HL-60/S4 (cell line): ENCODE results near the gene CD99L2.
"Not testable (repeated sequence)": the region's sequence is repeated elsewhere in the genome, so short reads cannot be mapped to it uniquely, and the experiment has no call there.

Experiments
- in situ Hi-C: fragments of 300-500 bp; cut with MboI; formaldehyde crosslinking; loops from 2 replicates; pipeline ENCODE4 v1.14.3; 2022; ENCODE audit warnings: low sequenced_read_pairs

CD99L2 gene

GRCh38 chrX:150897421-150898320, 797 bp downstream of the CD99L2 start:
- in situ Hi-C loops: no loop called here

GRCh38 chrX:150896632-150897031, 1.8 kb downstream of the CD99L2 start:
- in situ Hi-C loops: no loop called here

GRCh38 chrX:150893936-150894335, 4.5 kb downstream of the CD99L2 start:
- in situ Hi-C loops: no loop called here

GRCh38 chrX:150889131-150889530, 9.3 kb downstream of the CD99L2 start:
- in situ Hi-C loops: no loop called here

- in situ Hi-C loops: no loop called here
These were observed 10.5 kb downstream of the CD99L2 start for GRCh38 chrX:150887906-150888465.

- in situ Hi-C loops: not testable (repeated sequence)
These were observed 11.2 kb downstream of the CD99L2 start for GRCh38 chrX:150887268-150887667.

GRCh38 chrX:150886381-150886780, 12.1 kb downstream of the CD99L2 start:
- in situ Hi-C loops: no loop called here

DNA sequence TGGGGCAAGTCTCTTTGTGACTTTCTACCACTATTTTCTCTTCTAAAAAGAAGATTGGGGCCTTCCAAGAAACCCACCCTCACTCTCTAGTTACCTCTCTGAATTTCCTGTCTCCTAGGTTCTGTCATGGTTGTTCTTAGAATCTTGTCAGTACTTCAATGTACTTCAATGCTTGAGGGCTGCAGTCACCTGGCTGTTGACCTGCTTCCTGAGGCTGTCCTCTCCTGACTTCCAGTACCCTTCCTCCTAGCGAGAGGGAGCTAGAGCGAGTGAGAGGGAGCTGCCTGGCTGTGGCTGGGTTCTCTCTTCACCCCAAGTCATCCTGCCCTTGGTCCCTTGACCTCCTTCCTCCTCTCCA, 17.7 kb downstream of the CD99L2 start:
- in situ Hi-C loops: no loop called here

GRCh38 chrX:150879855-150880807, 18.3 kb downstream of the CD99L2 start:
- in situ Hi-C loops: no loop called here

DNA sequence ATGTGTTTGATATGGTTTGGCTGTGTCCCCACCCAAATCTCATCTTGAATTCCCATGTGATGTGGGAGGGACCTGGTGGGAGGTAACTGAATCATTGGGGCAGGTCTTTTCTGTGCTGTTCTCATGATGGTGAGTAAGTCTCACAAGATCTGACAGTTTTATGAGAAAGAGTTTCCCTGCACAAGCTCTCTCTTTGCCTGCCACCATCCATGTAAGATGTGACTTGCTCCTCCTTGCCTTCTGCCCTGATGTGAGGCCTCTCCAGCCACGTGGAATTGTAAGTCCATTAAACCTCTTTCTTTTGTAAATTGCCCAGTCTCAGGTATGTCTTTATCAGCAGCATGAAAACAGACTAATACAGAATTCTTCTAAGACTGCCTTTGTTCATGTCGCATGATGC, 22.8 kb downstream of the CD99L2 start:
- in situ Hi-C loops: not testable (repeated sequence)

GRCh38 chrX:150874448-150874847, 24.0 kb downstream of the CD99L2 start:
- in situ Hi-C loops: no loop called here

GRCh38 chrX:150873616-150874015, 24.9 kb downstream of the CD99L2 start:
- in situ Hi-C loops: no loop called here

DNA sequence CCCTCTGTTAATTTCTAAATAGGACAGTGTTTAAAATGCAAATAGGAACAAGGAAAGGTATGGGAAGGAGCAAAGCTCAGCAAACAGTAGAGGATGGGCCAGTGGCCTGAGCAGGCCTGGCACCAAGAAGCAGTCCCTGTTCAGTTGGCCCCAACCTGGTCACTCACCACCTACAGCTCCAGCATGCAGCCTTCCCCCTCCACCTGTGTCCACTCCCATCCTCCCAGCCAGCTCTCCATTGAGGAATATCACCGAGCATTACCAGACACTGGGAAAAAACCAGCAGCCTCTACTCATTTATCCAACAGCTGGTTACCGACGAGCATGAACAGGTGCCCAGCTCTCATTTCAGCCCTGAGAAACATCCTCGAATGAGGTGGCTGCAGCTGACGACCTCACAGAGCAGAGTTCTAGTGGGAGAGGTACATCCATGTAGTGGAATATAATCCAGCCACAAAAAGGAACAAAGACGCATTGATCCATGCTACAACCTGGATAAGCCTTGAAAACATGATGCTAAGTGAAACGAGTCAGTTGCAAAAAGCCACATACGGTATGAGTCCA, 25.6 kb downstream of the CD99L2 start:
- in situ Hi-C loops: no loop called here

DNA sequence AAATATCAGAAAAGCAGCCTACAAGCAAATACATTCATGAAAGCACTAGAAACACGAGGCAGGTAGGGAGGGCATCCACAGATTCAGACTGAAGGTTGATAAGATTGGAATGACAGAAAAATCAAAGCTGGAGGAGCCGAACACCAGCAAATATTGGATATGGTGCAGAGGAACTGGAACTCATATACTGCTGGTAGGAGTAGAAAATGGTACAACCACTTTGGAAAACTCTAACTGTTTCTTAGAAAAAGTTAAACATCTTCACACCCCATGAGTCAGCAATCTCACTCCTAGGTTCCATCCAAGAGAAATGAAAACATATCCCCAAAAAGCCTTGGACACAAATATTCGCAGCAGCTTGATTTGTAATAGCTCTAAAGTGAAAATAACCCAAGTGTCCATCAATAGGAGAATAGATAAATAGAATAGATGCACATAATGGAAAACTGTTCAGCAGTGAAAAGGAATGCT, 27.1 kb downstream of the CD99L2 start:
- in situ Hi-C loops: no loop called here

GRCh38 chrX:150870487-150871340, 27.8 kb downstream of the CD99L2 start:
- in situ Hi-C loops: no loop called here

DNA sequence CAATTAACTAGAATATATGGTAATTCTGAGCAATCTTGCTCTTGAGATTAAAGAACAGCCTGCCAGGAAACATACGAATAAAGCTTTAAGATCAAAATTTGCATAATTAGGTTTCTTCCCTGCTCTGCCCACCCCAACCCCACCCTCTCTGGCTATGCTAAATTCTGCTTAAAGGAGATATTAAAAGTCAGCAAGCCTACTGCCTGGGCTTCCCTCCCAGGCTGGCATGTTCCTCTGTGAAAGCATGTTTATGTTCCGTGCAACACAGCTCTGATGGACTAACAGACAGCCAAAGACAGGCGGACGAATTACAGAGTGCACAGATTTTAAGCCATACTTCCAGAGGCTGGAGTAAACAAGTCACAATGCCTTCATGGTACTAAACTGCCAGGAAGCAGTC, 28.4 kb downstream of the CD99L2 start:
- in situ Hi-C loops: no loop called here

GRCh38 chrX:150869450-150869849, 29.0 kb downstream of the CD99L2 start:
- in situ Hi-C loops: no loop called here

- in situ Hi-C loops: no loop called here
These were observed 29.8 kb downstream of the CD99L2 start for GRCh38 chrX:150868625-150869024.

GRCh38 chrX:150864127-150864526, 34.3 kb downstream of the CD99L2 start:
- in situ Hi-C loops: no loop called here

DNA sequence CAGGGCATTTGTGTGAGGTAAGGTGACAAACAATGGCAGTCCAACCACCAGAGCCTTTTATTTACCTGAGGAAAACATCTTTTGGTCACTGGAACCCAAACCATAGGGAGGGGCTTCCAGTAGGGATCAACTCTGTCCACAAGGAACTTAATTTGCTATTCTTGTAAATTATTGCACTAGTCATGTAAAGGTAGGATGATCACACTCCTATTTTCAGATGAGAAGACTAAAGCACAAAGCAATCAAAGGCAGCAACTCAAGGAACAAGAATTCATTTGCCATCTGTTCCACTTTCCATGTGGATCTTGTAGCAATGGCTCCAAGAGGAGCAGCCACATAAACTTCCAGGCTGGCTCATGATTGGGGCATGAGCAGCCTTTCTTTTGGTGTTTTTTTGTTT, 35.3 kb downstream of the CD99L2 start:
- in situ Hi-C loops: no loop called here
